Bronchial epithelial cell (primary cell): ENCODE measurements around the gene ADGRG3. TPM values are rescaled to one million over a fixed set of nuclear protein-coding genes. Genes with fewer than 3 reads are reported as not detected.

Source experiments
- DNase-seq: peaks from one replicate; pipeline ENCODE4 v3.0.0-alpha.2; 2010; ENCODE audit warnings: low read depth
- FAIRE-seq: peaks from 2 replicates; lab custom pipeline; 2011; peaks lifted over from hg19 to GRCh38; lab: Jason Lieb, UNC
- H3K27me3 ChIP-seq: 2 replicates; pipeline ENCODE4 v1.5.1; 2011; ENCODE audit warnings: low read length; ENCODE audit not compliant: control insufficient read depth, insufficient read depth
- H3K36me3 ChIP-seq: 2 replicates; pipeline ENCODE4 v1.5.1; 2011; ENCODE audit warnings: low read length; ENCODE audit not compliant: control insufficient read depth, insufficient read depth
- H3K4me3 ChIP-seq: 2 replicates; pipeline ENCODE4 v1.5.1; 2011; ENCODE audit warnings: mild to moderate bottlenecking, low read depth, low read length, control low read depth
- CTCF ChIP-seq: IDR thresholded peaks from 2 replicates; pipeline ENCODE4 v1.5.1; 2011; ENCODE audit warnings: mild to moderate bottlenecking, moderate library complexity, low read length, control low read depth, inconsistent platforms; ENCODE audit not compliant: insufficient read depth, severe bottlenecking
- total RNA-seq: library from RNA; depleted of rRNA; stranded (reverse); fragments of >200 nt; gene quantifications from 2 replicates; pipeline ENCODE4 v1.2.1, GENCODE V29; 2014

The ADGRG3 gene
- total RNA-seq, 1 donor from 2014 or later, result not detected

GRCh38 chr16:57687363-57687929 lies 19.3 kb downstream of the ADGRG3 start:
- no peak for TF ChIP-seq CTCF
- H3K36me3 ChIP-seq, result no peaks in the 10 kb centered on the region
- no peak for DNase-seq
- FAIRE-seq, result no peak
- peaks cover 3% of the 10 kb centered on the region for H3K27me3 ChIP-seq
- H3K4me3 ChIP-seq, result no peak overlapping the region

- TF ChIP-seq CTCF, result no peak
- FAIRE-seq (no peak), DNase-seq (no peak)
- peaks cover 3% of the 10 kb centered on the region for H3K27me3 ChIP-seq
- no peak overlapping the region for H3K4me3 ChIP-seq
- H3K36me3 ChIP-seq, result no peaks in the 10 kb centered on the region
Observed at GRCh38 chr16:57688487-57688986, 20.4 kb downstream of the ADGRG3 start.

DNA sequence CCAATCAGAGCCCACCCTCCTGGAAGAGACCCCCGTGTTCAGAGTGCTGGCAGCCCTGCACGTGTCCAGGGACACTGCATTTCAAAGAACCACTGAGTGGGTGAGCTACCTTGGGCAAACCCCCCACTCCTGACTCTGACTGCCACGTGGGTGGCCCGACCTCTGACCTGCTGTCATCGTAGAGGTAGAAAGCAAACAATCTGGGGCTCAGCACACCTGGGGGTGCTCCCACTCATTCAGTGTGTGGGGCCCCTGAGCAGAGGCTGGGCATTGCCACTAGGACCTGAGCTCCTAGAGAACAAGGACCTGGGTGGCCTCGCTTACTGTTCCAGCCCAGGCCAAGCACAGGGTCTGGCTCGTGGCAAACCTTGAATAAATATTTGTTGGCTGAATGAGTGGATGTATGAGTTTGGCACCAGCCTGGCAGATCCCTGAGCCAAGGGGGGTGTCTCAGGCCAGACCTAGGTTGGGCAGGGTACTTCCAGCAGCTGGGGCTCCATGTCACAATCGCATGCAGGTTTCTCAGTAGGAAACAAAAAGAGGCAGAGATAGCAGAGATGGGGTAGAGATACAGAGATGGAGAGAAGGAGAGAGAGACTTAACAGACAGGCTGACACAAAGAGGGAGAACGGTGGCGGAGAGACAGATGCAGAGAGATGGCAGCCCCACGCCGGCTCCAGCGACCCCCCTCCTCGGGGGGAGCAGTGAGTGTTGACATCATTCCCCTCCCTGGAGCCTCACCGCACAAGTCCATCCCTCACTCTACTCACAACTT lies 21.1 kb downstream of the ADGRG3 start:
- DNase-seq (no peak), FAIRE-seq (no peak)
- H3K4me3 ChIP-seq, result no peak overlapping the region
- TF ChIP-seq CTCF, result no peak
- peaks cover 3% of the 10 kb centered on the region for H3K27me3 ChIP-seq
- no peaks in the 10 kb centered on the region for H3K36me3 ChIP-seq

- Histone ChIP-seq H3K4me3 (no peak overlapping the region), H3K36me3 (no peaks in the 10 kb centered on the region), H3K27me3 (peaks cover 3% of the 10 kb centered on the region)
- no peak for TF ChIP-seq CTCF
- no peak for FAIRE-seq
- no peak for DNase-seq
Observed at GRCh38 chr16:57689762-57690558, 21.9 kb downstream of the ADGRG3 start.

DNA sequence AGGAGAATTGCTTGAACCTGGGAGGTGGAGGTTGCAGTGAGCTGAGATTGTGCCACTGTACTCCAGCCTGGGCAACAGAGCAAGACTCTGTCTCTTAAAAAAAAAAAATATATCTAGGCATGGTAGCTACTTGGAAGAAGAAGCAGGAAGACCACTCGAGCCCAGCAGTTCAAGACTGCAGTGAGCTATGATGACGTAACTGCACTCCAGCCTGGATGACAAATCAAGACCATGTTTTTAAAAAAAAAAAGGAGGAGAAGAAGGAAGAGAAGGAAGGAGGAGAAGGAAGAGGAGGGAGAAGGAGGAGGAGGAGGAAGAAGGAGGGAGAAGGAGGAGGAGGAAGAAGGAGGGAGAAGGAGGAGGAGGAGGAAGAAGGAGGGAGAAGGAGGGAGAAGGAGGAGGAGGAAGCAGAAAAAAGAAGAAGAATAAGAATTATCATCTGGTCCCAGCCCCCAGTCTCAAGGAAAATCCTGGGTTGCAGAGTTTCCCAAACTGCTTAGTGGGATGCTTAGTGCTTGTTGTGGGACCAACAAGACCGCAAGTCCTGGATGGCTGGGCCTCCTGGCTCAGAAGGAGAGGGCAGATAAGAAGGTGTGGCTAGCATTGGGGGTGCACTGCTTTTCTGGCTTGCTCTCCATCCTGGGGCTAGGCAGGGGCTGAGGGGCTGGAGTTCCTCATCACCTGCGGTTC lies 22.8 kb downstream of the ADGRG3 start:
- H3K36me3 ChIP-seq, result no peaks in the 10 kb centered on the region
- no peak for TF ChIP-seq CTCF
- no peak for DNase-seq

More for the DNA sequence above, 22.8 kb downstream of the ADGRG3 start:
- FAIRE-seq, result no peak
- peaks cover 3% of the 10 kb centered on the region for H3K27me3 ChIP-seq
- H3K4me3 ChIP-seq, result no peak overlapping the region
